ENCODE measurements around the gene GBE1. TPM values are rescaled to one million over a fixed set of nuclear protein-coding genes. Genes with fewer than 3 reads are reported as not detected.
"Not testable (repeated sequence)": the region's sequence is repeated elsewhere in the genome, so short reads cannot be mapped to it uniquely, and the experiment has no call there.

Gene GBE1
- total RNA-seq = 10 to 100 TPM; 37.5 to 41.1 TPM

- H3K9me3 Mint-ChIP-seq = peaks cover 9% of the 10 kb centered on the region
- POLR2A ChIA-PET = no interaction called here
- no peaks in the 10 kb centered on the region for H3K27me3 Mint-ChIP-seq
- peaks cover 38% of the 10 kb centered on the region for H3K4me1 Mint-ChIP-seq
- peak within 1 kb of the TSS; percentile 96 for H3K27ac Mint-ChIP-seq
- H3K4me3 Mint-ChIP-seq = peak within 1 kb of the TSS; percentile 93
- peaks cover 31% of the 10 kb centered on the region for H3K36me3 Mint-ChIP-seq
- DNase-seq (peak; percentile 95), ATAC-seq (ENCODE audit: low read depth) (peak; percentile 88)
Observed at GRCh38 chr3:81760924-81761903, at the start of gene GBE1. TSS of gene GBE1 (minus strand) at chr3:81761645. CDS start at chr3:81761517, 128 bp downstream.

GRCh38 chr3:81808900-81809299, 47.5 kb upstream of the GBE1 start:
- Mint-ChIP-seq H3K9me3 (peaks cover 3% of the 10 kb centered on the region), H3K4me3 (no peak overlapping the region), H3K27ac (no peak overlapping the region), H3K36me3 (no peaks in the 10 kb centered on the region), H3K4me1 (no peaks in the 10 kb centered on the region), H3K27me3 (peaks cover 3% of the 10 kb centered on the region)
- POLR2A ChIA-PET = no interaction called here
- DNase-seq (no peak), ATAC-seq (ENCODE audit: low read depth) (no peak)

GRCh38 chr3:81799403-81799802, 38.0 kb upstream of the GBE1 start:
- Mint-ChIP-seq H3K27ac (no peak overlapping the region), H3K9me3 (peaks cover 2% of the 10 kb centered on the region), H3K36me3 (no peaks in the 10 kb centered on the region), H3K4me3 (no peak overlapping the region), H3K4me1 (no peaks in the 10 kb centered on the region), H3K27me3 (no peaks in the 10 kb centered on the region)
- ATAC-seq (ENCODE audit: low read depth) (no peak), DNase-seq (no peak)
- POLR2A ChIA-PET = no interaction called here

- Mint-ChIP-seq H3K4me1 (no peaks in the 10 kb centered on the region), H3K9me3 (no peaks in the 10 kb centered on the region), H3K27me3 (peaks cover 1% of the 10 kb centered on the region), H3K4me3 (no peak overlapping the region), H3K27ac (no peak overlapping the region), H3K36me3 (no peaks in the 10 kb centered on the region)
- ATAC-seq (ENCODE audit: low read depth) (no peak), DNase-seq (no peak)
- POLR2A ChIA-PET = no interaction called here
Observed at GRCh38 chr3:81793410-81793809, 32.0 kb upstream of the GBE1 start.

- Mint-ChIP-seq H3K27ac (no peak overlapping the region), H3K36me3 (no peaks in the 10 kb centered on the region), H3K27me3 (peaks cover 1% of the 10 kb centered on the region), H3K4me3 (no peak overlapping the region), H3K9me3 (no peaks in the 10 kb centered on the region), H3K4me1 (no peaks in the 10 kb centered on the region)
- ATAC-seq (ENCODE audit: low read depth) = no peak
- DNase-seq = no peak
- POLR2A ChIA-PET = no interaction called here
Observed at GRCh38 chr3:81790117-81790516, 28.7 kb upstream of the GBE1 start.

- Mint-ChIP-seq H3K9me3 (no peaks in the 10 kb centered on the region), H3K4me3 (no peak overlapping the region), H3K27ac (no peak overlapping the region), H3K27me3 (peaks cover 1% of the 10 kb centered on the region), H3K4me1 (no peaks in the 10 kb centered on the region), H3K36me3 (no peaks in the 10 kb centered on the region)
- no peak for DNase-seq
- POLR2A ChIA-PET = no interaction called here
- ATAC-seq (ENCODE audit: low read depth) = no peak
Observed at GRCh38 chr3:81789691-81790090, 28.2 kb upstream of the GBE1 start.

GRCh38 chr3:81788610-81789009, 27.2 kb upstream of the GBE1 start:
- Mint-ChIP-seq H3K27ac (no peak overlapping the region), H3K9me3 (peaks cover 2% of the 10 kb centered on the region), H3K4me1 (no peaks in the 10 kb centered on the region), H3K36me3 (peaks cover under 1% of the 10 kb centered on the region), H3K4me3 (no peak overlapping the region), H3K27me3 (no peaks in the 10 kb centered on the region)
- DNase-seq (no peak), ATAC-seq (ENCODE audit: low read depth) (no peak)
- POLR2A ChIA-PET = no interaction called here

- POLR2A ChIA-PET = no interaction called here
- no peak for DNase-seq
- Mint-ChIP-seq H3K27ac (no peak overlapping the region), H3K36me3 (peaks cover 1% of the 10 kb centered on the region), H3K4me1 (no peaks in the 10 kb centered on the region), H3K27me3 (no peaks in the 10 kb centered on the region), H3K9me3 (peaks cover 2% of the 10 kb centered on the region), H3K4me3 (no peak overlapping the region)
- no peak for ATAC-seq (ENCODE audit: low read depth)
Observed at GRCh38 chr3:81788044-81788443, 26.6 kb upstream of the GBE1 start.

GRCh38 chr3:81782585-81782984, 21.1 kb upstream of the GBE1 start:
- H3K4me3 Mint-ChIP-seq = no peak overlapping the region
- DNase-seq (no peak), ATAC-seq (ENCODE audit: low read depth) (no peak)
- H3K4me1 Mint-ChIP-seq = no peaks in the 10 kb centered on the region
- H3K27ac Mint-ChIP-seq = no peak overlapping the region
- POLR2A ChIA-PET = no interaction called here
- peaks cover 6% of the 10 kb centered on the region for H3K9me3 Mint-ChIP-seq
- no peaks in the 10 kb centered on the region for H3K27me3 Mint-ChIP-seq
- peaks cover 1% of the 10 kb centered on the region for H3K36me3 Mint-ChIP-seq

- no peak for ATAC-seq (ENCODE audit: low read depth)
- H3K36me3 Mint-ChIP-seq = peaks cover 1% of the 10 kb centered on the region
Observed at GRCh38 chr3:81778678-81779182, 17.3 kb upstream of the GBE1 start.

GRCh38 chr3:81776643-81777042, 15.2 kb upstream of the GBE1 start:
- Mint-ChIP-seq H3K36me3 (no peaks in the 10 kb centered on the region), H3K4me1 (no peaks in the 10 kb centered on the region), H3K9me3 (peaks cover 3% of the 10 kb centered on the region), H3K27me3 (peaks cover 9% of the 10 kb centered on the region), H3K27ac (no peak overlapping the region), H3K4me3 (no peak overlapping the region)
- ATAC-seq (ENCODE audit: low read depth) (no peak), DNase-seq (no peak)
- POLR2A ChIA-PET = no interaction called here

More at GRCh38 chr3:81778678-81779182, 17.3 kb upstream of the GBE1 start:
- Mint-ChIP-seq H3K27ac (no peak overlapping the region), H3K27me3 (peaks cover 2% of the 10 kb centered on the region), H3K9me3 (peaks cover 5% of the 10 kb centered on the region), H3K4me1 (no peaks in the 10 kb centered on the region), H3K4me3 (no peak overlapping the region)
- DNase-seq = no peak
- POLR2A ChIA-PET = no interaction called here

- ATAC-seq (ENCODE audit: low read depth) = no peak
- H3K27ac Mint-ChIP-seq = no peak overlapping the region
- no peak overlapping the region for H3K4me3 Mint-ChIP-seq
- H3K27me3 Mint-ChIP-seq = peaks cover 20% of the 10 kb centered on the region
- POLR2A ChIA-PET = no interaction called here
- no peak for DNase-seq
- H3K4me1 Mint-ChIP-seq = no peaks in the 10 kb centered on the region
- H3K9me3 Mint-ChIP-seq = no peaks in the 10 kb centered on the region
- H3K36me3 Mint-ChIP-seq = no peaks in the 10 kb centered on the region
Observed at GRCh38 chr3:81770710-81771109, 9.3 kb upstream of the GBE1 start.

- POLR2A ChIA-PET = no interaction called here
- peaks cover 4% of the 10 kb centered on the region for H3K9me3 Mint-ChIP-seq
- ATAC-seq (ENCODE audit: low read depth) (no peak), DNase-seq (no peak)
- H3K4me3 Mint-ChIP-seq = no peak overlapping the region
- peaks cover 19% of the 10 kb centered on the region for H3K27me3 Mint-ChIP-seq
- no peaks in the 10 kb centered on the region for H3K36me3 Mint-ChIP-seq
- H3K4me1 Mint-ChIP-seq = peaks cover 3% of the 10 kb centered on the region
- no peak overlapping the region for H3K27ac Mint-ChIP-seq
Observed at GRCh38 chr3:81769299-81769698, 7.9 kb upstream of the GBE1 start.

- H3K4me3 Mint-ChIP-seq; H3K36me3 Mint-ChIP-seq; ATAC-seq (ENCODE audit: low read depth); POLR2A ChIA-PET; DNase-seq; H3K9me3 Mint-ChIP-seq; H3K27ac Mint-ChIP-seq; H3K4me1 Mint-ChIP-seq: not testable (repeated sequence)
- H3K27me3 Mint-ChIP-seq = peaks cover 18% of the 10 kb centered on the region
Observed at GRCh38 chr3:81767250-81767859, 5.9 kb upstream of the GBE1 start.

All from activated naive CD8-positive, alpha-beta T cell treated with anti-CD3 and anti-CD28 coated beads, Interleukin-2, amount 10 ng/mL, durations not matched to agents 7 days and 5 days (primary cell).